Gastrocnemius medialis (tissue), 4 donors: Measurements from ENCODE around the gene CNST. TPM values are rescaled to one million over a fixed set of nuclear protein-coding genes. Genes with fewer than 3 reads are reported as not detected.
A peak's percentile ranks its signal among the peaks of the same experiment; 100 is the strongest.
"Not testable (repeated sequence)": the region's sequence is repeated elsewhere in the genome, so short reads cannot be mapped to it uniquely, and the experiment has no call there.

Experiments
- ATAC-seq, 2 donors: fragments of 150-250 bp; one replicate each; pipeline ENCODE4 v1.9.1; 2016
- DNase-seq, 2 donors: peaks; one replicate each; pipeline ENCODE4 v3.0.0-alpha.2; 2019
- H3K27ac ChIP-seq, 4 donors: fragments of 200-600 bp; sonication (generic); 1 replicate in 1 of 4; 2 replicates in 3 of 4; pipeline ENCODE4 v1.5.1; 2016 to 2018; ENCODE audit warnings: mild to moderate bottlenecking in 2 of 4, moderate library complexity in 1 of 4
- H3K27me3 ChIP-seq, 3 donors: fragments of 200-600 bp; sonication (generic) in 2 of 3; 1 replicate in 1 of 3; 2 replicates in 2 of 3; pipeline versions ENCODE4 v1.5.1 to v1.6.0; 2016 to 2019; ENCODE audit warnings: mild to moderate bottlenecking in 1 of 3, moderate library complexity in 1 of 3
- H3K36me3 ChIP-seq, 2 donors: fragments of 200-600 bp; sonication (generic) in 1 of 2; one replicate each; pipeline ENCODE4 v1.5.1; 2017 to 2018
- H3K4me1 ChIP-seq, 2 donors: fragments of 200-600 bp; sonication (generic) in 1 of 2; one replicate each; pipeline ENCODE4 v1.5.1; 2016 to 2017; ENCODE audit warnings: mild to moderate bottlenecking in 2 of 2
- H3K4me3 ChIP-seq, 4 donors: fragments of 200-600 bp; sonication (generic) in 3 of 4; 1 replicate in 1 of 4; 2 replicates in 3 of 4; pipeline ENCODE4 v1.5.1; 2016 to 2019; ENCODE audit warnings: mild to moderate bottlenecking in 2 of 4
- H3K9me3 ChIP-seq, 3 donors: fragments of 200-600 bp; sonication (generic) in 2 of 3; 1 replicate in 1 of 3; 2 replicates in 2 of 3; pipeline ENCODE4 v1.5.1; 2016 to 2019
- CTCF ChIP-seq, 5 experiments: fragments of 450-650 bp in 3 of 5; fragments of 200-600 bp in 2 of 5; sonication (generic) in 2 of 5; IDR thresholded peaks in 4 of 5; conservative IDR thresholded peaks in 1 of 5; 1 replicate in 4 of 5; 2 replicates in 1 of 5; pipeline ENCODE4 v1.5.1; 2016 to 2019; ENCODE audit warnings: antibody characterized with exemption in 5 of 5, mild to moderate bottlenecking in 3 of 5, moderate library complexity in 3 of 5
- POLR2A ChIP-seq, 2 donors: fragments of 450-650 bp; IDR thresholded peaks; one replicate each; pipeline ENCODE4 v1.6.1; 2017; ENCODE audit warnings: antibody characterized with exemption in 2 of 2, mild to moderate bottlenecking in 2 of 2, moderate library complexity in 2 of 2
- in situ Hi-C, 4 donors: fragments of 200-750 bp; cut with MboI; loops; one replicate each; pipeline versions ENCODE4 v1.15.0 to v1.8.0; 2017; ENCODE audit warnings: low sequenced_read_pairs in 4 of 4
- intact Hi-C: fragments of 100-400 bp; cut with DNase I; formaldehyde crosslinking; loops from one replicate; pipeline ENCODE4 v1.15.1; 2023; ENCODE audit warnings: low total_unique reads
- total RNA-seq, 4 donors: library from RNA; depleted of rRNA; stranded (reverse); fragments of >200 nt; gene quantifications; one replicate each; pipeline versions ENCODE4 v1.1.0 to v1.2.3, GENCODE V29; 2016

Gene CNST
- total RNA-seq, 4 donors from 2014 or later, result 62.7 to 105 (median 81.5) TPM

GRCh38 chr1:246690100-246690499, 123.8 kb downstream of the CNST start:
- Histone ChIP-seq H3K4me3 (peak overlapping the region; percentile 39 to 57 (median 50)), H3K9me3 (no peaks in the 10 kb centered on the region), H3K27me3 (no peaks in the 10 kb centered on the region), H3K27ac (peak overlapping the region; percentile 60 to 76 (median 68)), H3K36me3 (no peaks in the 10 kb centered on the region), H3K4me1 (peaks cover 18 to 23% of the 10 kb centered on the region in 2 donors)
- intact Hi-C loops, result no loop called here
- in situ Hi-C loops, result loop anchor here in 2 of 4 donors (10.0 kb wide), 3 partner anchors 45 to 195 kb away; partner anchors contain the start of genes CNST (in 1 of the 2) and TFB2M (in 1 of the 2)
- no peak for TF ChIP-seq CTCF (IDR thresholded peaks at IDR 0.05 in 4 of 5, conservative IDR thresholded peaks at IDR 0.05 in 1 of 5)
- no peak for TF ChIP-seq POLR2A (IDR thresholded peaks at IDR 0.05)
- no peak for DNase-seq
- ATAC-seq, result no peak

GRCh38 chr1:246691622-246692495, 125.6 kb downstream of the CNST start:
- intact Hi-C loops (no loop called here), in situ Hi-C loops (loop anchor here in 2 of 4 donors (10.0 kb wide), 3 partner anchors 47 to 197 kb away; partner anchors contain the start of genes CNST (in 1 of the 2) and TFB2M (in 1 of the 2))
- H3K36me3 ChIP-seq, result no peaks in the 10 kb centered on the region
- peak overlapping the region; percentile 4 to 65 (median 53) for H3K27ac ChIP-seq
- DNase-seq (no peak), ATAC-seq (peak in 1 of 2 donors; percentile 29)
- TF ChIP-seq POLR2A (IDR thresholded peaks at IDR 0.05) (no peak), CTCF (IDR thresholded peaks at IDR 0.05 in 4 of 5, conservative IDR thresholded peaks at IDR 0.05 in 1 of 5) (no peak)
- no peaks in the 10 kb centered on the region for H3K27me3 ChIP-seq
- no peaks in the 10 kb centered on the region for H3K9me3 ChIP-seq
- H3K4me3 ChIP-seq, result no peak overlapping the region
- peaks cover 18 to 29% of the 10 kb centered on the region in 2 donors for H3K4me1 ChIP-seq

- ATAC-seq, H3K27me3 ChIP-seq, H3K36me3 ChIP-seq, H3K9me3 ChIP-seq, H3K27ac ChIP-seq, DNase-seq, intact Hi-C loops, H3K4me3 ChIP-seq: not testable (repeated sequence)
- peaks cover 22 to 31% of the 10 kb centered on the region in 2 donors for H3K4me1 ChIP-seq
- in situ Hi-C loops, result loop anchor here in 2 of 4 donors (10.0 kb wide), 3 partner anchors 50 to 200 kb away; partner anchors contain the start of genes CNST (in 1 of the 2) and TFB2M (in 1 of the 2)
Measured at GRCh38 chr1:246694213-246694895, 128.1 kb downstream of the CNST start.

GRCh38 chr1:246695136-246695535, 128.9 kb downstream of the CNST start:
- DNase-seq, result no peak
- intact Hi-C loops, result loop anchor here (5.0 kb wide), 1 partner anchor 57 kb away; no protein-coding TSS in a partner anchor
- H3K27me3 ChIP-seq, result no peaks in the 10 kb centered on the region
- H3K27ac ChIP-seq, result no peak overlapping the region
- no peak overlapping the region for H3K4me3 ChIP-seq
- H3K36me3 ChIP-seq, result no peaks in the 10 kb centered on the region
- peaks cover 15 to 23% of the 10 kb centered on the region in 2 donors for H3K4me1 ChIP-seq
- TF ChIP-seq CTCF (IDR thresholded peaks at IDR 0.05 in 4 of 5, conservative IDR thresholded peaks at IDR 0.05 in 1 of 5) (no peak), POLR2A (IDR thresholded peaks at IDR 0.05) (no peak)
- ATAC-seq, result no peak
- in situ Hi-C loops, result loop anchor here (5.0 to 10.0 kb wide), 5 partner anchors 50 to 200 kb away; partner anchors contain the start of genes CNST (in 1 of the 4) and TFB2M (in 1 of the 4)
- no peaks in the 10 kb centered on the region for H3K9me3 ChIP-seq
